Endometrial microvascular endothelial cells (primary cell): ENCODE results near the gene CASTOR1. TPM values are rescaled to one million over a fixed set of nuclear protein-coding genes. Genes with fewer than 3 reads are reported as not detected.

ENCODE experiments used
- in situ Hi-C: cut with HindIII; loops from 2 replicates; pipeline ENCODE4 v1.10.0; 2017; ENCODE audit warnings: low sequenced_read_pairs, low pct_unique_long_range_greater_than_20kb; ENCODE audit errors: inconsistent ontology term
- total RNA-seq: library from RNA; depleted of rRNA; stranded (reverse); fragments of >200 nt; gene quantifications from one replicate; pipeline ENCODE4 v1.2.3, GENCODE V29; 2015; ENCODE audit errors: inconsistent ontology term

CASTOR1 gene
- total RNA-seq, 1 donor from 2014 or later, result 4.0 TPM

GRCh38 chr22:30253205-30253852 is 36.0 kb downstream of the CASTOR1 start:
- in situ Hi-C loops, result no loop called here

DNA sequence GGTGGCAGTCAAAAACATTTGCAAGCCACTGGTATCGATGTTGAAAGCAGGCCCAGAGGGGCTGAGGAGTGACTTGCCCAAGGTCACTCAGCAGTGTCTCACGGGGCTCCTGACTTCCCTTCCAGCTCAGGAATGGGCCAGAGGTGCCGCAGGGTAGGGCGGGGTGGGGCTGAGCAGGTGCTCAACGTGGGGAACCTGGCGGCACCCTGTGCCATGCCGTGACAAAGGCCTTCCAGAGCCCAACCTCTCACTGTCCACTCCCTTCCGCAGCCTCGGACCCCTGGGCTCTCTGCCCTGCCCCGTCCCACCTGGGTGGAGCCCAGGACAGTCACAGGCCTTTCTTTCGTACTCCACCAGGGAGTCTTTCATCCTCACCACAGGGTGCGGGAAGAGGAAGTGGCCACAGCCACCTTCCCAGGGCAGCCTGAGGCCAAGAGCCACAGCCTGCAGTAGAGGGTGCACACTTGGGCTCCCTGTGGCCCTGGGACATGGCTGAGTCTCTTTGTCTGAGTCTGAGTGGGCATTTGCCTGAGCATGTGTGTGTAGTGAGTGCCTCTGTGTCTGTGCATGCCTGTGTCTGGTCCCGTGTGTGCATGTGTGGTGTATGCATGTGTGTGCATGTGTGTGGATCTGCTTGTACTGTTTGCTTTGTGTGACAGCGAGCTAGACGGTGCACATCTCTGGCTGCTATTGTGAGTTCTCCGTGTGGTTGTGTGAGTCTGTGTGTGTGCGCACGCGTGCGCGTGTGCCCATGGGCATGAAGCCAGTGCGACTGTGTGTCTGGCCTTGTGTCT is 36.7 kb downstream of the CASTOR1 start:
- in situ Hi-C loops, result no loop called here

DNA sequence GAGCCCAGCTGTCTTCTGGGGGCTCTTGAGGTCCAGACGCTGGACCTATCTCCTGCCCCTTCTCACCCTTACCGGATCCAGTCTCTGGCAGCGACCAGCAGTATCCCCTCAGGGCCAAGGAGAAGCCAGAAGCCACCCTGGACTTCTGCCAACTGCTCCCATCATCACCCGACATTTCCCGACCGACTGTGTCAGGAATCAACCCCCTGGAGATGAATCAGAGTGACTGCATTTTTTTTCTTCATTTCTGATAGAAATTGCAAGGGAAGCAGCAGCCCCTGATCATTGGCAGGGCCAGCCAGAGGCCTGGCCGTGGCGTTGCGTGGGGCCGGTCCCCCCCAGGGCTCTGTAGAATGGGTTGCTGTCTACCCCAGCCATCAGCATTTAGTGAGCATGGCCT is 37.6 kb downstream of the CASTOR1 start:
- in situ Hi-C loops, result no loop called here

GRCh38 chr22:30250661-30251267 is 38.5 kb downstream of the CASTOR1 start:
- in situ Hi-C loops, result no loop called here

- in situ Hi-C loops, result no loop called here
Measured at GRCh38 chr22:30250039-30250565, 39.2 kb downstream of the CASTOR1 start.

DNA sequence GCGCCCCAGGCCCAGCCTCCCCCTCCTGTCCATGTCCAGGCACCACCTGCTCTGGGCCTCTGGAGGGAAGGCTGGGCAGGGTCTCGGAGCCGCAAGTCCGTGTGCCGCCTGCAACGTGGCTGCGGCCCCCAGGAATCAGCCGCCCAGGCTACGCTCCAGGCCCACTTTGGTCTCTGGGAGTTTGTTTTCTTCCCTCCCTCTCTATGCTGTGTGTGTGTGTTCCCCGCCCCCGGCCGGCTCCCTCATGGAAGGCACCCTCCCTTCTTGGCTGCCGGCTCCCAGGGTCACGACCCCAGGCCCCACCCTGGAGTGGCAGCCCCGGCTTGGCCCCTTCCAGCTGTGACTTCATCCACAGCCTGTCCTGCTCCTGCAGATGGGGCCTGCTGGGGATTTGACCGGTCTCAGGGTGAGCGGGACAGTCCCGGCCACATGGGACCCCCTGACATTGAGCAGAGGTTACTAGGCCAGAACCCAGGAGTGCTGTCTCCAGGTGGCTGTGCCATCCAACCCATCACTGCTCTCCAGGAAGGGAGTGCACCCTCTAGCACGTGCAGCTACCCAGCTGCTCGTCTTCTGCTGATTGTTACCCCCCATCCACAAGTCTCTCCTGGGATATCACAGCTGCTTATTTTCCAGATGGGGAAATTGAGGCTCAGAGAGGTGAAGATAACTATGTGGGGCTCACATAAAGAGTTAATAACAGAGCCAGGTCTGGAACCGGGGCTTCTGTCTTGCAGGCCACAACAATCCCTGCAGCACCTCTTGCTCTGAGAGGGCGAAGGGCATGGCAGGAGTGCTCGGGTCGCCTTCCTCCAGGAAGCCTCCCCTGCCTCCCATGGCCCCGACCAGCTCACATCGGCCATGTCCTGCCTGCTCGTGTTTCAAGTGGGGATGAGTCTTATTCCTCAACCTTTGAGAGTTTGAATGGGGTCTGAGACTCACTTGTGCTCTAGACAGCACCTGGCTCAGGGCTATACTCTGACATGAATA is 40.0 kb downstream of the CASTOR1 start:
- in situ Hi-C loops, result no loop called here

GRCh38 chr22:30248484-30248883 is 40.8 kb downstream of the CASTOR1 start:
- in situ Hi-C loops, result no loop called here

DNA sequence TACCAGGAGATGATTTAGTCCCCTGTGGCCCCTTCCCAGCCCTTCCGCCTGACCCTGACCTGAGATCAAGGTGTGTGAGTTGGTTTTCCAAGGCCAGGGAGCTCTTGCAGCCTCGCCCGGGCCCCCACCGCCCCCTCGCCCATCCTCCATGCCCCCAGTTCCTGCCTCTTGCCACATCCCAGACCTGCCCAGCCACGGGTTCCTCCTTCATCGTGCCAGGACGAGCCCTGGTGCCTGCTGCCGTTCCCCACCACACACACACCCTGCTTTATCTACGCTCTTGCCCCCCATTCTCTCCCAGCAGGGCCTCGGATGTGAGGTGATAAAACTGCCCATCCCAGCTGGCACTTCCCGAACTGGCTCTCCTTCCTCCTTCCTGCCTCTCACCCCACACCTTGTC is 41.3 kb downstream of the CASTOR1 start:
- in situ Hi-C loops, result no loop called here

DNA sequence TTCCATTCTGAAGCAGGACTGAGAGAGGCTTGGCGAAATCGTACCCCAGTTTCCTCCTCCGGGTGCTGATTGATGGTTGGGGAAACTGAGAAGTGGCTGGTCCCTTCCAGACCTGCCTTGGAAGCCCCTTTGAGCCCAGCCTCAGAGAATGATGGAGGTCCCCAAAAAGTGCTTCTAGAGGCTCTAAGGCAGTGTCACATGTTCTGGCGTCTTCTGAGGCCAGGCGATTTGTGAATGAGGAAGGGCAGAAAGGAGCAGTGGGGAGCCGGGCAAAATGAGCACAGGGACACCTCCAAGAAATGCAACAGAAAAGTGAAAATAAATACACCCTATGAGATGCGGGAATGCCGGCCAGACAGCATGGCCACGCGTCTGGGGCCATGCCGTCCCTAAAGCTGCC is 41.7 kb downstream of the CASTOR1 start:
- in situ Hi-C loops, result no loop called here

DNA sequence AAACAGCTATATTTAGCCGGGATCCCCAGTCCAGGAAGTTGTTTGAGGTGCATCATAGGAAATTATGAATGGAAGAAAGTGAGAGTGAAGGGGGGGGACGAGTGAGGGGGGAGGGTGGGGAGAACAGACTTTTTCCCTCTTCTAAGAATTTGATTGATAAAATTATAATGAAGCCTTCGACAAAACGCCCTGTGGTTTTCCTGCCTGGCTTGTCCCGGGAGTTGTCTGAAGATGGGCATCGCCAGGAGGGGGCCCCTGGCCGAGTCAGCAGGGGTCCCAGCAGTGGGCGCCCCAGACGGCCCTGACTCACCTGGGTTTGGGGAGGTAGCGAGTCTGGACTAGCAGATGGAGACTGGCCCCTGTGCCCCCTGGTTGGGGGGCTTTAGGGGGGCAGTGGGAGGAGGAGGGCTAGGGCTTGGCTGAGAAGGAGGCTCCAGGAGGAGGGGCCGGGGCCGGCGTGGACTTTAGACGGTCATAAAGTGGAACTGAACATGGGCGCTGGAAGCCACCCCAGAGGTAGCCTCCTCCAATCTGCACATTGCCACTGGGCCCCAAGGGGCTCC is 42.4 kb downstream of the CASTOR1 start:
- in situ Hi-C loops, result no loop called here

- in situ Hi-C loops, result no loop called here
Measured at GRCh38 chr22:30245985-30246813, 43.1 kb downstream of the CASTOR1 start, which contains the start of gene LIF. LIF (minus strand) TSS chr22:30246759; CDS start chr22:30246695, 64 bp downstream.

- in situ Hi-C loops, result no loop called here
Measured at GRCh38 chr22:30245181-30245984, 43.9 kb downstream of the CASTOR1 start.

DNA sequence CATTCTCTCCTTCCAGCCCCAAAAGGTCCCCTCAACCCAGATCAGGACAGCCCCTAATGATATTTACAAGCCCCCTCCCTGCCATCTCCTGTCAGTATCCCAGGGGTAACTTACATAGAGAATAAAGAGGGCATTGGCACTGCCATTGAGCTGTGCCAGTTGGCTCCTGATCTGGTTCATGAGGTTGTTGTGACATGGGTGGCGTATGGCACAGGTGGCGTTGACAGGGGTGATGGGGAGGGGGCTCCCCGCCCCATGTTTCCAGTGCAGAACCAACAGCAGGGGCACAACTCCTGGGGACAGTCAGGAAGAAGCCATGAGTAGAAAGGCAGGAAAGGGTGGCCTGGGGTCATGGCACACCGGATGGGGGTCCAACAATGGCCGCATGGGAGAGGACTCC is 44.7 kb downstream of the CASTOR1 start:
- in situ Hi-C loops, result no loop called here

- in situ Hi-C loops, result no loop called here
Measured at GRCh38 chr22:30244066-30244465, 45.2 kb downstream of the CASTOR1 start.

- in situ Hi-C loops, result no loop called here
Measured at GRCh38 chr22:30243661-30244060, 45.6 kb downstream of the CASTOR1 start.

DNA sequence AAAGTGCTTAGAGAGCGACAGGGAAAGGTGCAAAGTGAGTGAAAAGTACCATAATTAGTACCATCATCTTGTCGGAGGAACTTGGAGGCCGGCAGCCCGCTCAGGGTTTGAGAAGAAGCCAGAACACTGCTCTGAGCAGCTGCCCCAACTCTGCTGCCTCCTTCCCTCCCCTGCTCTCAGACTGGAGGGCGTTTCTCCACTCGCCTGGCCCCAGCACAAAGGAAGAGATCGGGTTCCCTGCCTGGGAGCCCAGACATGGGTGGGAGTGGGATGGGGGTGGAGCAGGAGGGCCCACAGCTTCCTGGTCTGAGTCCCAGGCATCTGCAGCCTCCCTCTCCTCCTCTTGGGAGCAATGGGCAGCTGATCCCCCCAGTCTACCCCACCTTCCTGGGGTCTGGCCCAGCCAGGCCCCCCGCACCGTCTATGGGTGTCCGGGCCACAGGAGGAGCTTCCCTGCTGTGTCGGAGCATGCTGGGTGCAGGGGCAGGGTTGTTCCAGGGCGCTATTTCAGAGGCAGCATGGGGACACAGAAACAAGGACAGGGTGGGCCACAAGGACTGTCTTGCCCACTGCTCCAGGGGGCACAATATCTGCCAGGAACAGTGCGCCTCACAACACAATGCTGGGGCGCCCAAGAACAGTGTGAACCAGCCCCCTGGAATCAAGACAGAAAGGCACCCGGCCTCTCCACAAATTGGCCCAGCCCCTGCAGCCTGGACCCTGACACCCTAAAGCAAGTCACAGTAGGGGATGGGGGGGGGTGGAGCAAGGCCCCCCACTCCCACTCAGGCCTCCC is 47.5 kb downstream of the CASTOR1 start:
- in situ Hi-C loops, result no loop called here
